ACC112 (cell line): ENCODE measurements around the gene ERMAP.

Experiments
- H2AFZ ChIP-seq: fragments of 200-600 bp; sonication (generic); one replicate; pipeline ENCODE4 v1.6.0; 2017; ENCODE audit warnings: antibody characterized with exemption, low read length; ENCODE audit not compliant: unreplicated experiment
- H3K27ac ChIP-seq: fragments of 200-600 bp; sonication (generic); 2 replicates; pipeline ENCODE4 v1.5.1; 2014; ENCODE audit warnings: low read depth, mild to moderate bottlenecking, antibody characterized with exemption, low read length, moderate library complexity
- H3K27me3 ChIP-seq: fragments of 200-600 bp; sonication (generic); 2 replicates; pipeline ENCODE4 v1.6.1; 2014; ENCODE audit warnings: mild to moderate bottlenecking, antibody characterized with exemption, low read length, moderate library complexity, mixed read lengths; ENCODE audit not compliant: insufficient read depth
- H3K36me3 ChIP-seq: fragments of 200-600 bp; sonication (generic); 2 replicates; pipeline ENCODE4 v1.6.1; 2016; ENCODE audit warnings: mild to moderate bottlenecking, antibody characterized with exemption, low read length, moderate library complexity, mixed read lengths; ENCODE audit not compliant: insufficient read depth
- H3K4me1 ChIP-seq: fragments of 200-600 bp; sonication (generic); one replicate; pipeline ENCODE4 v1.6.1; 2016; ENCODE audit warnings: low read length, mixed read lengths; ENCODE audit not compliant: insufficient read depth, unreplicated experiment, control insufficient read depth
- H3K4me3 ChIP-seq: fragments of 200-600 bp; sonication (generic); 2 replicates; pipeline ENCODE4 v1.5.1; 2014; ENCODE audit warnings: mild to moderate bottlenecking, low read depth, low read length
- H3K79me2 ChIP-seq: fragments of 200-600 bp; sonication (generic); one replicate; pipeline ENCODE4 v1.6.0; 2016; ENCODE audit warnings: low read length; ENCODE audit not compliant: control insufficient read depth, unreplicated experiment, insufficient read depth

The ERMAP gene

DNA sequence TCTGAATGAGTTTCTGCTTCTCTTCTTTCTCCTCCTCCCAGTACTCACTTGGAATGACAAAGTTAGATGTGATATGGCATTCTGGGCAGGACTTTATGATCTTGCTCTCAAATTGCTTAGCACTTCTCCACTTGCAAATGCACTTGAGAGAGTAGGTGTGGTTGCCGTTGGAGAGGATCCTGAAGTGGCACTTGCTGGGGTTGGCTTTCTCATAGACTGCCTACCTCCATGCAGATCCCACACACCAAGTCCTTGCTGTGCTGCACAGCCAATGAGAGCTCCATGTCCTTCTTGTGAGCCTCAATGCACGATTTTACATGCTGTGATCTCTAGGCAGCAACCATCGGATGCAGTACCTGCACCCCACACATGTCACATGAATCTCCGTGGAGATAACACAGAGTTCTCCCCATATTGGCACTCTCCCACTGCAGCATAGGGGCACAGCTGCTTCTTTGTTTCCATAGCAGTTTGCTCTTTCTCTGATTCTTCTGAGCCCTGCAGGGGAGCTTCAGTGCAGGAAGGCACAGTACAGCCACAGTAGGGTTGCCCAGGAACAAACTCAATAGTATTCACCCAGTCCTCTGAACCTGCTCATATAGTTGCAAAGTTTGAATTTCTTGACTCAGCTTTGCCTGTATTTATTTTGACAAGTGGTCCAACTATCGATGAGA is 74.7 kb downstream of the ERMAP start:
- Histone ChIP-seq H3K27ac (no peak overlapping the region), H3K27me3 (peaks cover 39% of the 10 kb centered on the region)

More for the DNA sequence above, 74.7 kb downstream of the ERMAP start:
- H2AFZ ChIP-seq: no peak overlapping the region
- H3K4me1 ChIP-seq: no peaks in the 10 kb centered on the region
- H3K36me3 ChIP-seq: no peaks in the 10 kb centered on the region
- H3K4me3 ChIP-seq: no peak overlapping the region
- H3K79me2 ChIP-seq: no peaks in the 10 kb centered on the region
